Omental fat pad (tissue), 4 donors: ENCODE measurements around the gene DCLRE1B. TPM values are rescaled to one million over a fixed set of nuclear protein-coding genes. Genes with fewer than 3 reads are reported as not detected.

Experiments used
- ATAC-seq: fragments of 150-250 bp; one replicate; pipeline ENCODE4 v1.9.1; 2016; ENCODE audit warnings: mild to moderate bottlenecking, moderate library complexity; ENCODE audit not compliant: low FRiP score
- DNase-seq: peaks from one replicate; pipeline ENCODE4 v3.0.0-alpha.2; 2019; ENCODE audit warnings: low spot score
- CTCF ChIP-seq, 3 donors: fragments of 450-650 bp; IDR thresholded peaks; one replicate each; pipeline ENCODE4 v1.5.1; 2016 to 2017; ENCODE audit warnings: antibody characterized with exemption in 3 of 3, mild to moderate bottlenecking in 3 of 3, moderate library complexity in 2 of 3
- total RNA-seq, 4 donors: library from RNA; depleted of rRNA; stranded (reverse); fragments of >200 nt; gene quantifications; one replicate each; pipeline ENCODE4 v1.1.0, GENCODE V29; 2016

Gene DCLRE1B
- total RNA-seq, 4 donors from 2014 or later: 2.8 to 5.6 (median 4.5) TPM

DNA sequence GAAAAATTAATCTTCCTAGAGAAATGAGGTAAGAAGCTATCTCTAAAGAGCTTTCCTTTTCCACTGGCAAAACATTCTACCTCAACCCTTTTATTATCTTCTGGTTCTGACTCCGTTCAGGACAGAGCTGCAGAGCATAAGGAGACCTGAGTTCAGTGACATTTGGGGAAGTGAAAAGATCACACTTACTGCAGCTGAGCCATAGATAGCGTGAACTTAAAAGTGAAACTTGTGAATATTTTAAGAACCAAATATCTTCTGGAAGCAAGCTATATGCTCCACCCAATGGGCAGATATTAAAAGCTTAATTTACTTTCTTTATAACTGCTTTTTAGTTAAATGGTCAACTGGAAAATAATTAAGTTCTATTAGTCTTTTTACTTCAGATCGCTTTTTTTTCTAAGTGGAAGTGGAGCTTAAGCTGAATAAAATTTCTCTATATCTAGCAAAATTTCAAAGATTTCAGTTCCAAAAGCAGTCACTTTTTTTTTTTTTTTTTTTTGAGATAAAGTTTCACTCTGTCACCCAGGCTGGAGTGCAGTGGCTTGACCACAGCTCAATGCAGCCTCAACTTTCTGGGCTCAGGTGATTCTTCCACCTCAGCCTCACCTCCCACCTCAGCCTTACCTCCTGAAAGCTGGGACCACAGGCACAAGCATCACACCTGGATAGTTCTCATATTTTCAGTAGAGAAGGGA lies 45.5 kb upstream of the DCLRE1B start:
- ATAC-seq (no peak), DNase-seq (no peak)
- TF ChIP-seq CTCF (IDR thresholded peaks at IDR 0.05): no peak

- ATAC-seq (no peak), DNase-seq (no peak)
- no peak for TF ChIP-seq CTCF (IDR thresholded peaks at IDR 0.05)
These were observed 44.2 kb upstream of the DCLRE1B start for GRCh38 chr1:113860891-113861290.

GRCh38 chr1:113861641-113862040 lies 43.5 kb upstream of the DCLRE1B start:
- no peak for ATAC-seq
- no peak for DNase-seq
- no peak for TF ChIP-seq CTCF (IDR thresholded peaks at IDR 0.05)

GRCh38 chr1:113868387-113869083 lies 36.6 kb upstream of the DCLRE1B start:
- TF ChIP-seq CTCF (IDR thresholded peaks at IDR 0.05): no peak
- ATAC-seq (no peak), DNase-seq (no peak)

DNA sequence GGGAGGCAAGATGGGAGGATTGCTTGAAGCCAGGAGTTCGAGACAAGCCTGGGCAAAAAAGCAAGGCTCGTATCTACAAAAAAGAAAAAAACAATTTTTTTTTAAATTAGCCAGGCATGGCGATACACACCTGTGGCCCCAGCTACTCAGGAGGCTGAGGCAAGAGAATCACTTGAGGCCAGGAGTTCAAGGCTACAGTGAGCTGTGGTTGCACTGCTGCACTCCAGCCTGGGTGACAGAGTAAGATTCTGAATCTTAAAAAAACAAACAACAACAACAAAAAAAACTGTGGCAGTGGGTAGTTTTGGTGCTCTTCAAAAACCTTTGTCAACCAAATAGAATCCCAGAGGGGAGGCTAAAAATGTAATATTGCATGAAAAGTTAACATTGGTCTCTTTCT lies 34.3 kb upstream of the DCLRE1B start:
- TF ChIP-seq CTCF (IDR thresholded peaks at IDR 0.05): no peak
- DNase-seq (no peak), ATAC-seq (no peak)

GRCh38 chr1:113871597-113872113 lies 33.5 kb upstream of the DCLRE1B start, which contains the start of gene PTPN22:
Gene PTPN22 (minus strand): TSS chr1:113871712.
- TF ChIP-seq CTCF (IDR thresholded peaks at IDR 0.05): no peak
- DNase-seq (no peak), ATAC-seq (no peak)
